ENCODE results near the gene ZNF747. TPM values are rescaled to one million over a fixed set of nuclear protein-coding genes. Genes with fewer than 3 reads are reported as not detected.
A peak's percentile ranks its signal among the peaks of the same experiment; 100 is the strongest.

ZNF747 gene
- total RNA-seq, 1 donor = 16.6 TPM

- Histone ChIP-seq H3K27ac (ENCODE audit: low read depth, low read length) (no peak overlapping the region), H3K36me3 (ENCODE audit: insufficient read depth, low read length) (no peaks in the 10 kb centered on the region), H3K4me2 (ENCODE audit: insufficient read depth, low read length) (no peak overlapping the region), H3K4me3 (ENCODE audit: insufficient read depth, low read length) (no peak overlapping the region), H3K79me2 (ENCODE audit: insufficient read depth, low read length) (no peaks in the 10 kb centered on the region), H4K20me1 (ENCODE audit: insufficient read depth, low read length) (no peaks in the 10 kb centered on the region), H2AFZ (ENCODE audit: low read length) (no peak overlapping the region), H3K4me1 (ENCODE audit: insufficient read depth, low read length) (peaks cover 19% of the 10 kb centered on the region), H3K9me3 (ENCODE audit: low read depth, low read length) (no peaks in the 10 kb centered on the region), H3K27me3 (ENCODE audit: insufficient read depth, low read length) (no peaks in the 10 kb centered on the region)
- TF ChIP-seq CTCF (IDR thresholded peaks at IDR 0.05; ENCODE audit: extremely low read depth, low read depth, low read length) = no peak
- DNase-seq (ENCODE audit: insufficient read length, low spot score, missing footprints) = peak; percentile 58
These were observed 34.6 kb upstream of the ZNF747 start for GRCh38 chr16:30569281-30569680.

- Histone ChIP-seq H2AFZ (ENCODE audit: low read length) (no peak overlapping the region), H4K20me1 (ENCODE audit: insufficient read depth, low read length) (no peaks in the 10 kb centered on the region), H3K27me3 (ENCODE audit: insufficient read depth, low read length) (no peaks in the 10 kb centered on the region), H3K79me2 (ENCODE audit: insufficient read depth, low read length) (no peaks in the 10 kb centered on the region), H3K27ac (ENCODE audit: low read depth, low read length) (peak overlapping the region; percentile 68), H3K9me3 (ENCODE audit: low read depth, low read length) (no peaks in the 10 kb centered on the region), H3K4me1 (ENCODE audit: insufficient read depth, low read length) (peaks cover 19% of the 10 kb centered on the region), H3K36me3 (ENCODE audit: insufficient read depth, low read length) (no peaks in the 10 kb centered on the region), H3K4me2 (ENCODE audit: insufficient read depth, low read length) (peak overlapping the region; percentile 48), H3K4me3 (ENCODE audit: insufficient read depth, low read length) (no peak overlapping the region)
- TF ChIP-seq CTCF (IDR thresholded peaks at IDR 0.05; ENCODE audit: extremely low read depth, low read depth, low read length) = no peak
- peak; percentile 95 for DNase-seq (ENCODE audit: insufficient read length, low spot score, missing footprints)
These were observed 33.5 kb upstream of the ZNF747 start for GRCh38 chr16:30567991-30568638.

GRCh38 chr16:30567160-30567990 lies 32.7 kb upstream of the ZNF747 start:
- Histone ChIP-seq H3K4me1 (ENCODE audit: insufficient read depth, low read length) (peaks cover 18% of the 10 kb centered on the region), H3K79me2 (ENCODE audit: insufficient read depth, low read length) (no peaks in the 10 kb centered on the region), H2AFZ (ENCODE audit: low read length) (no peak overlapping the region), H3K36me3 (ENCODE audit: insufficient read depth, low read length) (no peaks in the 10 kb centered on the region), H3K4me3 (ENCODE audit: insufficient read depth, low read length) (no peak overlapping the region), H3K4me2 (ENCODE audit: insufficient read depth, low read length) (no peak overlapping the region), H3K27me3 (ENCODE audit: insufficient read depth, low read length) (no peaks in the 10 kb centered on the region), H3K9me3 (ENCODE audit: low read depth, low read length) (no peaks in the 10 kb centered on the region), H3K27ac (ENCODE audit: low read depth, low read length) (peak overlapping the region; percentile 68), H4K20me1 (ENCODE audit: insufficient read depth, low read length) (no peaks in the 10 kb centered on the region)
- DNase-seq (ENCODE audit: insufficient read length, low spot score, missing footprints) = no peak
- TF ChIP-seq CTCF (IDR thresholded peaks at IDR 0.05; ENCODE audit: extremely low read depth, low read depth, low read length) = no peak

DNA sequence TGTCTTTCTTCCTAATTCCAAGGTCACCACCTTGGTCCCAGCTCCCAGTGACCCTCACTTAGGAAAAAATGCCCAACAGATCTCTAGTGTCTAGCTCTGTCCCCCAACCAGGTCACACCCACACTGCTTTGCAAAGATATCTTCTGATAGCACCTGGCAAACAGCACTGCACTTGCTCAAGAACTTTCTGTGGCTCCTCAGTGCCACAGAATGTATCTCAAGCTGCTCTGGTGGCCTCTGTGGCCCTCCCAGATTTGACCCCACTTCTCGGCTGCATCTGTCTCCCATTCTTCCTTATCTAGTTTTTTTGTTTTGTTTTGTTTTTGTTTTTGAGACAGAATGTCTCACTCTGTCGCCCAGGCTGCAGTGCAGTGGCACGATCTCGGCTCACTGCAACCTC lies 31.9 kb upstream of the ZNF747 start:
- TF ChIP-seq CTCF (IDR thresholded peaks at IDR 0.05; ENCODE audit: extremely low read depth, low read depth, low read length) = no peak

More for the DNA sequence above, 31.9 kb upstream of the ZNF747 start:
- DNase-seq (ENCODE audit: insufficient read length, low spot score, missing footprints) = no peak
- no peak overlapping the region for H3K4me3 ChIP-seq (ENCODE audit: insufficient read depth, low read length)
- H3K27ac ChIP-seq (ENCODE audit: low read depth, low read length) = no peak overlapping the region
- peaks cover 14% of the 10 kb centered on the region for H3K4me1 ChIP-seq (ENCODE audit: insufficient read depth, low read length)
- H3K27me3 ChIP-seq (ENCODE audit: insufficient read depth, low read length) = no peaks in the 10 kb centered on the region
- no peaks in the 10 kb centered on the region for H4K20me1 ChIP-seq (ENCODE audit: insufficient read depth, low read length)
- no peak overlapping the region for H3K4me2 ChIP-seq (ENCODE audit: insufficient read depth, low read length)
- no peaks in the 10 kb centered on the region for H3K79me2 ChIP-seq (ENCODE audit: insufficient read depth, low read length)
- no peaks in the 10 kb centered on the region for H3K9me3 ChIP-seq (ENCODE audit: low read depth, low read length)
- H3K36me3 ChIP-seq (ENCODE audit: insufficient read depth, low read length) = no peaks in the 10 kb centered on the region
- no peak overlapping the region for H2AFZ ChIP-seq (ENCODE audit: low read length)
